H9 (cell line): ENCODE measurements around the gene LPAR6. TPM values are rescaled to one million over a fixed set of nuclear protein-coding genes. Genes with fewer than 3 reads are reported as not detected.

ENCODE experiments used
- DNase-seq: peaks from one replicate; pipeline ENCODE4 v3.0.0-alpha.2; 2017
- H2AFZ ChIP-seq: one replicate; pipeline ENCODE4 v1.6.1; 2013; ENCODE audit warnings: mild to moderate bottlenecking, low read length, control low read depth, moderate library complexity
- H2AK5ac ChIP-seq: 2 replicates; pipeline ENCODE4 v1.6.1; 2013; ENCODE audit warnings: low read length, control low read depth, mixed read lengths; ENCODE audit not compliant: insufficient read length
- H2BK120ac ChIP-seq: one replicate; pipeline ENCODE4 v1.6.1; 2013; ENCODE audit warnings: low read depth, mild to moderate bottlenecking, low read length, control low read depth, inconsistent platforms; ENCODE audit not compliant: poor library complexity, severe bottlenecking
- H2BK12ac ChIP-seq: 2 replicates; pipeline ENCODE4 v1.6.1; 2013; ENCODE audit warnings: low read length, control low read depth, mixed read lengths, low read depth; ENCODE audit not compliant: insufficient read length
- H2BK15ac ChIP-seq: 2 replicates; pipeline ENCODE4 v1.6.1; 2013; ENCODE audit warnings: low read depth, low read length, control low read depth
- H2BK20ac ChIP-seq: one replicate; pipeline ENCODE4 v1.6.1; 2013; ENCODE audit warnings: low read depth, mild to moderate bottlenecking, low read length, control low read depth, inconsistent platforms; ENCODE audit not compliant: poor library complexity, severe bottlenecking
- H2BK5ac ChIP-seq: 2 replicates; pipeline ENCODE4 v1.6.1; 2013; ENCODE audit warnings: low read length, control low read depth, mixed read lengths; ENCODE audit not compliant: insufficient read length
- H3K14ac ChIP-seq: 2 replicates; pipeline ENCODE4 v1.6.1; 2013; ENCODE audit warnings: low read length, control low read depth; ENCODE audit not compliant: insufficient read depth
- H3K18ac ChIP-seq: 2 replicates; pipeline ENCODE4 v1.6.1; 2013; ENCODE audit warnings: low read depth, mild to moderate bottlenecking, mixed read lengths, low read length, control low read depth; ENCODE audit not compliant: insufficient read length
- H3K23ac ChIP-seq: 2 replicates; pipeline ENCODE4 v1.6.1; 2013; ENCODE audit warnings: low read length, control low read depth, mixed read lengths, low read depth; ENCODE audit not compliant: insufficient read length
- H3K23me2 ChIP-seq: 2 replicates; pipeline ENCODE4 v1.6.1; 2013; ENCODE audit warnings: low read depth, mild to moderate bottlenecking, mixed read lengths, low read length, control low read depth; ENCODE audit not compliant: insufficient read length, poor library complexity, severe bottlenecking
- H3K27ac ChIP-seq: 2 replicates; pipeline ENCODE4 v1.5.1; 2013; ENCODE audit warnings: low read length, control low read depth, mixed read lengths, low read depth; ENCODE audit not compliant: insufficient read length
- H3K27me3 ChIP-seq: 2 replicates; pipeline ENCODE4 v1.6.1; 2013; ENCODE audit warnings: low read length, control low read depth, inconsistent platforms; ENCODE audit not compliant: insufficient read depth
- H3K4ac ChIP-seq: 2 replicates; pipeline ENCODE4 v1.6.1; 2013; ENCODE audit warnings: low read depth, mild to moderate bottlenecking, control low read depth, inconsistent platforms, low read length, moderate library complexity
- H3K4me1 ChIP-seq: 2 replicates; pipeline ENCODE4 v1.6.1; 2013; ENCODE audit warnings: low read length, control low read depth, inconsistent platforms; ENCODE audit not compliant: insufficient read depth
- H3K4me2 ChIP-seq: 2 replicates; pipeline ENCODE4 v1.6.1; 2013; ENCODE audit warnings: low read length, control low read depth, mixed read lengths; ENCODE audit not compliant: insufficient read length, insufficient read depth
- H3K56ac ChIP-seq: 2 replicates; pipeline ENCODE4 v1.6.1; 2013; ENCODE audit warnings: low read depth, mild to moderate bottlenecking, mixed read lengths, low read length, control low read depth; ENCODE audit not compliant: insufficient read length
- H3K79me1 ChIP-seq: 2 replicates; pipeline ENCODE4 v1.6.1; 2013; ENCODE audit warnings: low read depth, mild to moderate bottlenecking, moderate library complexity, low read length, control low read depth, inconsistent platforms; ENCODE audit not compliant: insufficient read depth, poor library complexity, severe bottlenecking
- H3K79me2 ChIP-seq: 2 replicates; pipeline ENCODE4 v1.6.1; 2013; ENCODE audit warnings: low read length, control low read depth, inconsistent platforms; ENCODE audit not compliant: insufficient read depth
- H3K9ac ChIP-seq: 2 replicates; pipeline ENCODE4 v1.6.1; 2013; ENCODE audit warnings: low read length, control low read depth, mixed read lengths; ENCODE audit not compliant: insufficient read length; ENCODE audit errors: extremely low read depth
- H3K9me3 ChIP-seq: one replicate; pipeline ENCODE4 v1.6.1; 2013; ENCODE audit warnings: low read depth, low read length, inconsistent platforms; ENCODE audit not compliant: control insufficient read depth
- H3T11ph ChIP-seq: one replicate; pipeline ENCODE4 v1.6.1; 2013; ENCODE audit warnings: mild to moderate bottlenecking, low read length, control low read depth, inconsistent platforms
- H4K20me1 ChIP-seq: one replicate; pipeline ENCODE4 v1.6.1; 2013; ENCODE audit not compliant: control insufficient read depth, insufficient read length, insufficient read depth
- H4K5ac ChIP-seq: 2 replicates; pipeline ENCODE4 v1.6.1; 2013; ENCODE audit warnings: low read depth, mild to moderate bottlenecking, mixed read lengths, low read length, control low read depth; ENCODE audit not compliant: insufficient read length
- H4K8ac ChIP-seq: replicated peaks from 2 replicates; pipeline ENCODE4 v1.6.1; 2013; ENCODE audit warnings: low read length, control low read depth, mixed read lengths, low read depth; ENCODE audit not compliant: insufficient read length
- H4K91ac ChIP-seq: 2 replicates; pipeline ENCODE4 v1.6.1; 2013; ENCODE audit warnings: low read depth, mild to moderate bottlenecking, moderate library complexity, mixed read lengths, low read length, control low read depth; ENCODE audit not compliant: insufficient read length
- H3K27ac Mint-ChIP-seq, 3 experiments: 2 replicates in 2 of 3; 3 replicates in 1 of 3; pipeline ENCODE4 v1.8.0; 2020 to 2021; ENCODE audit warnings: mixed read lengths in 3 of 3, mild to moderate bottlenecking in 1 of 3, moderate library complexity in 1 of 3
- H3K27me3 Mint-ChIP-seq: 2 replicates; pipeline ENCODE4 v1.8.0; 2021; ENCODE audit warnings: low read depth, mild to moderate bottlenecking, moderate library complexity, mixed read lengths
- H3K36me3 Mint-ChIP-seq, 3 experiments: 2 replicates in 2 of 3; 3 replicates in 1 of 3; pipeline ENCODE4 v1.8.0; 2020 to 2021; ENCODE audit warnings: low read depth in 3 of 3, mixed read lengths in 3 of 3; ENCODE audit not compliant: insufficient read depth in 1 of 3
- H3K4me1 Mint-ChIP-seq, 2 experiments: 2 replicates each; pipeline ENCODE4 v1.8.0; 2020; ENCODE audit warnings: mixed read lengths in 2 of 2
- H3K4me3 Mint-ChIP-seq, 2 experiments: 2 replicates in 1 of 2; 3 replicates in 1 of 2; pipeline ENCODE4 v1.8.0; 2020 to 2021; ENCODE audit warnings: mild to moderate bottlenecking in 2 of 2, mixed read lengths in 2 of 2, moderate library complexity in 1 of 2
- H3K9me3 Mint-ChIP-seq, 2 experiments: 2 replicates in 1 of 2; 3 replicates in 1 of 2; pipeline ENCODE4 v1.8.0; 2020; ENCODE audit warnings: mild to moderate bottlenecking in 2 of 2, mixed read lengths in 2 of 2, moderate library complexity in 1 of 2
- WGBS: extraction: QIAGEN DNeasy Blood & Tissue Kit; methylation state at CpG from one replicate; pipeline ENCODE4 v1.1.7; 2013; ENCODE audit warnings: missing lambda C conversion rate, low lambda C conversion rate, mixed read lengths; ENCODE audit not compliant: insufficient read length; ENCODE audit errors: extremely low coverage; 5-methylcytosine and 5-hydroxymethylcytosine counted together
- total RNA-seq: library from RNA; stranded (reverse); gene quantifications from 2 replicates; pipeline ENCODE4 v1.2.1, GENCODE V29; 2021
- TF ChIP-seq, protein P1 (sequence below): fragments of 200-600 bp; sonication (generic); conservative IDR thresholded peaks from 3 replicates; pipeline ENCODE4 v1.8.0; 2021; ENCODE audit warnings: antibody characterized with exemption, mild to moderate bottlenecking

Gene LPAR6
- total RNA-seq, 1 experiment from 2014 or later, result 4.2 TPM

DNA sequence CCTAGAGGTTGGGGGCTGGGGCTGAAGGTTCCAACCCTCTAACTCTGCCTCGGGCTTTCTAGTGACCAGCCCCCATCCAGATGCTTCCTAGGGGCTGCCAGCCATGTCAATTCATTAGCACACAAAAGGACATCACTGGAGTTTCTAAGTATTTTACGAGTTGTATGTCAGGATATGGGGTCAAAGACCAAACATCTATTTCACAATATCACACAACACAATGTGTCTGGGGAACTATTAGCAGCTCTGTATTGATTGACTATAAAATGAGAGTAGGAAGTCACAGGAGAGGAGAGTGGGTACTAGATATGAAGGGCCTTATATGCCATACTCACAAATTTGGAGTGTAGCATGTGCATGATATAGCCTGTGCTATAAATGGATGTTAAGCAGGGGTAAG lies 42.1 kb downstream of the LPAR6 start:
- no peak overlapping the region for H3K27ac ChIP-seq
- H3K4me2 ChIP-seq, result no peak overlapping the region
- no peak overlapping the region for H2BK12ac ChIP-seq
- H3K27ac Mint-ChIP-seq, result no peak overlapping the region
- no peak overlapping the region for H2BK120ac ChIP-seq
- no peak overlapping the region for H3K56ac ChIP-seq
- no peaks in the 10 kb centered on the region for H3K27me3 Mint-ChIP-seq
- no peak overlapping the region for H4K8ac ChIP-seq
- no peak overlapping the region for H3K9ac ChIP-seq
- no peak overlapping the region for H2AFZ ChIP-seq
- H3K4ac ChIP-seq, result no peak overlapping the region
- H2BK15ac ChIP-seq, result no peak overlapping the region
- H3K4me3 Mint-ChIP-seq, result no peak overlapping the region
- no peak overlapping the region for H2BK20ac ChIP-seq
- no peak overlapping the region for H4K91ac ChIP-seq
- TF ChIP-seq, protein P1, sequence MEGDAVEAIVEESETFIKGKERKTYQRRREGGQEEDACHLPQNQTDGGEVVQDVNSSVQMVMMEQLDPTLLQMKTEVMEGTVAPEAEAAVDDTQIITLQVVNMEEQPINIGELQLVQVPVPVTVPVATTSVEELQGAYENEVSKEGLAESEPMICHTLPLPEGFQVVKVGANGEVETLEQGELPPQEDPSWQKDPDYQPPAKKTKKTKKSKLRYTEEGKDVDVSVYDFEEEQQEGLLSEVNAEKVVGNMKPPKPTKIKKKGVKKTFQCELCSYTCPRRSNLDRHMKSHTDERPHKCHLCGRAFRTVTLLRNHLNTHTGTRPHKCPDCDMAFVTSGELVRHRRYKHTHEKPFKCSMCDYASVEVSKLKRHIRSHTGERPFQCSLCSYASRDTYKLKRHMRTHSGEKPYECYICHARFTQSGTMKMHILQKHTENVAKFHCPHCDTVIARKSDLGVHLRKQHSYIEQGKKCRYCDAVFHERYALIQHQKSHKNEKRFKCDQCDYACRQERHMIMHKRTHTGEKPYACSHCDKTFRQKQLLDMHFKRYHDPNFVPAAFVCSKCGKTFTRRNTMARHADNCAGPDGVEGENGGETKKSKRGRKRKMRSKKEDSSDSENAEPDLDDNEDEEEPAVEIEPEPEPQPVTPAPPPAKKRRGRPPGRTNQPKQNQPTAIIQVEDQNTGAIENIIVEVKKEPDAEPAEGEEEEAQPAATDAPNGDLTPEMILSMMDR, result no peak
- no peaks in the 10 kb centered on the region for H3K79me2 ChIP-seq
- H3K23ac ChIP-seq, result no peak overlapping the region
- no CpG with 5 or more reads among the region's 2 CpGs for WGBS
- H3K23me2 ChIP-seq, result no peaks in the 10 kb centered on the region
- H3K4me1 Mint-ChIP-seq, result no peaks in the 10 kb centered on the region
- no peak overlapping the region for H2BK5ac ChIP-seq
- no peaks in the 10 kb centered on the region; a peak in 1 of 5 replicates for H3K9me3 Mint-ChIP-seq
- H4K5ac ChIP-seq, result no peak overlapping the region
- no peaks in the 10 kb centered on the region for H3K9me3 ChIP-seq
- no peaks in the 10 kb centered on the region for H4K20me1 ChIP-seq
- H3T11ph ChIP-seq, result no peak overlapping the region
- no peaks in the 10 kb centered on the region for H3K79me1 ChIP-seq
- H2AK5ac ChIP-seq, result no peak overlapping the region
- no peak overlapping the region for H3K14ac ChIP-seq
- H3K4me1 ChIP-seq, result no peaks in the 10 kb centered on the region
- peaks cover 0 to 10% (median 6%) of the 10 kb centered on the region in 3 experiments; a peak in 4 of 7 replicates for H3K36me3 Mint-ChIP-seq
- H3K18ac ChIP-seq, result no peak overlapping the region
- H3K27me3 ChIP-seq, result no peaks in the 10 kb centered on the region
- no peak for DNase-seq
